ENCODE measurements around the gene OR2A7. TPM values are rescaled to one million over a fixed set of nuclear protein-coding genes. Genes with fewer than 3 reads are reported as not detected.
"Not testable (repeated sequence)": the region's sequence is repeated elsewhere in the genome, so short reads cannot be mapped to it uniquely, and the experiment has no call there.

The OR2A7 gene
- total RNA-seq, 1 donor from 2014 or later, result 4.9 TPM

DNA sequence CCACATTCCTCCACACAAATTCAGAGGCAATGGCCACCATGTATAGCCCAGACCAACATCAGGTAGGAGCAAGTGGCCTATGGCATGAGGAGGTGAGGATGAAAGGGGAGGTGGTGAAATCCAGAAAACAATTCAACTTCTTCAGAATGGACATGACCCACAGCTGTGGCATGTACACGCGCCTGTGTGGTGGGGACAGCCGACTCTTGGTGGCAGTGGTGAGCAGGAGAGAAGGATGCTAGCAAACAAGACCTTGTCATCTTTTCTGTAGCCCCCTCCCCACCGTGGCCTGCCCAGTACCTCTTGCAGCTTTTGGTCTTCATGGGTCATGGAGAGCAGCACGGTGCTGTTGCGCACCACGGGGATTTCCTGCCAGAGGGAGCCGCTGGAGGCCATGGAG lies 17.4 kb upstream of the OR2A7 start:
- H3K4me3 ChIP-seq; H3K27ac ChIP-seq; H3K36me3 ChIP-seq; H3K4me1 ChIP-seq; H3K9me3 ChIP-seq; H3K27me3 ChIP-seq; DNase-seq (ENCODE audit: low spot score in 2 of 2); intact Hi-C loops (cut with DNase I): not testable (repeated sequence)

DNA sequence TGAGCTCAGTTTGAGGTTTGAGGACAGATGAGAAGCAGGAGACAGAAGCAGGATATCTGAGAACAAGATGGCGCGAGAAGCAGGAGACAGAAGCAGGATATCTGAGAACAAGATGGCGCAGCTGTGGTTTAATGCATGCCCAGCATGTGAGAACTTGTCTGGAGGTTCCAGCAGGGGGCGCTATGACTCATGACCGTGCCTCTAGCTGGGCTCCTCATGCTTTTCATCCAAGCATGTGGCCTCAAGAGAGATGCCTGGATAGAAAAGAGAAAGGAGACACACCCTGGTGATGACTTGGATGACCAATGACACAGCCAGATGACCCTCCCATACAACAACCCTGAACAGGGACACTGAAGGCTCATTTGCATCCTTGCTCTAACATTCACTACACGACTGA lies 15.4 kb upstream of the OR2A7 start:
- H3K9me3 ChIP-seq; H3K4me1 ChIP-seq; intact Hi-C loops (cut with DNase I); DNase-seq (ENCODE audit: low spot score in 2 of 2); H3K36me3 ChIP-seq; H3K27ac ChIP-seq; H3K27me3 ChIP-seq; H3K4me3 ChIP-seq: not testable (repeated sequence)

DNA sequence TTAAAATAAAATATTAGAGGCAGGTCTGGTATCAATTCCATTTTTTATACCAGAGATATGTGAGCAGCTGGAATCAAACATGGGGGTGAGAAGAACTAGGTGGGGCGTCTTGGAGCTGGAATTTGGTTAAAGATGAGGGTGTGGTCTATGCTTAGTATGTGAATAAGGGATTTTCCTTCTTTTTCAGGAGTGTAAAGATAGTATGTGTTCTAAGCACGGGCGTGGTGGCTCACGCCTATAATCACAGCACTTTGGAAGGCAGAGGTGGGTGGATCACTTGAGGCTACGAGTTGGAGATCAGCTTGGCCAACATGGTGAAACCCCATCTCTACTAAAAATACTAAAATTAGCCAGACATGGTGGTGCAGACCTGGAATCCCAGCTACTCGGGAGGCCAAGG lies 10.7 kb upstream of the OR2A7 start:
- H3K4me1 ChIP-seq; H3K9me3 ChIP-seq; H3K27ac ChIP-seq; H3K27me3 ChIP-seq; H3K4me3 ChIP-seq; intact Hi-C loops (cut with DNase I); DNase-seq (ENCODE audit: low spot score in 2 of 2); H3K36me3 ChIP-seq: not testable (repeated sequence)

DNA sequence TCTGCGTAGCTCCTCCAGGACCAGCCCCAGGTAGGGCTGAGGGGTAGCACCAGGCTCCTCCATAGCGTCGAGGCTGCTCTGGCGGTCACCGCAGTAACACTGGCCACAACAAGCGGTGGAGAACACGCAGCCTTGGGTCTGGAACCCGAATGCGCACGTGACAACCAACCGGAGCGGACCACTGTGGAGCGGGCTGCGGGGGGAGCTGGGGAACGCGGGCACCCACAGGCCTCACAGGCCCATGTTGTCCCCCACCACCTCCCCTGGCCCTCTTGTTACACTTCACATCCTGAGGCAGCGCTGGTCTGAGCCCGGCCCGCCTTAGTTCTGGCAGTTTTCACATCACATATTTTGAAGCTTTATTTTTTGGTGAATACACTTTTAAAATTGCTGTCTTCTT lies 4.6 kb upstream of the OR2A7 start, which contains the start of gene CTAGE8:
Gene CTAGE8, minus strand, starts transcription at position 101 of the 400 bp plus-strand sequence. Its CDS starts 38 bp downstream, at position 63.
- H3K27ac ChIP-seq; H3K4me3 ChIP-seq; intact Hi-C loops (cut with DNase I): not testable (repeated sequence)

DNA sequence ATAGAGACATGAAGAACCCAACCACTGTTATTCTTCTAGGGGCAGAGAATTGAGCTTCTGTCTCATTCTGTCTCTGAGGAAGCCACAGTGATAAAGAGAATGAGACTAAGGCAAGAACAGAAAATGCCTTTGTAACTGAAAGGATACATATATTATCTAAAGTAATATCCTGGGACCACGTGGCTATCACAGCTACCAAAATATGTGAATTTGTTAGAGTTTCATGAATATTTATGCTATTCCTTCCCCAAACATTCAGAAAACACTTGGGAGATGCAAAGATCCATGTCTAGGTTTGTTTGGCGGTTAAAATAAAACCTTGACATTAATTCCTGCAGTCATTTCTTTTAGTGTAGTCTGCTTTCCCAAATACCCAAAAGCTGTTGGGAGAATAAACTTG lies 2.5 kb downstream of the OR2A7 start:
- H3K9me3 ChIP-seq; H3K27ac ChIP-seq; H3K4me3 ChIP-seq; H3K36me3 ChIP-seq; DNase-seq (ENCODE audit: low spot score in 2 of 2); H3K27me3 ChIP-seq; H3K4me1 ChIP-seq; intact Hi-C loops (cut with DNase I): not testable (repeated sequence)

More for the DNA sequence above, 4.6 kb upstream of the OR2A7 start, which contains the start of gene CTAGE8:
- not testable (repeated sequence) for H3K4me1 ChIP-seq; H3K9me3 ChIP-seq; H3K36me3 ChIP-seq; DNase-seq (ENCODE audit: low spot score in 2 of 2); H3K27me3 ChIP-seq

DNA sequence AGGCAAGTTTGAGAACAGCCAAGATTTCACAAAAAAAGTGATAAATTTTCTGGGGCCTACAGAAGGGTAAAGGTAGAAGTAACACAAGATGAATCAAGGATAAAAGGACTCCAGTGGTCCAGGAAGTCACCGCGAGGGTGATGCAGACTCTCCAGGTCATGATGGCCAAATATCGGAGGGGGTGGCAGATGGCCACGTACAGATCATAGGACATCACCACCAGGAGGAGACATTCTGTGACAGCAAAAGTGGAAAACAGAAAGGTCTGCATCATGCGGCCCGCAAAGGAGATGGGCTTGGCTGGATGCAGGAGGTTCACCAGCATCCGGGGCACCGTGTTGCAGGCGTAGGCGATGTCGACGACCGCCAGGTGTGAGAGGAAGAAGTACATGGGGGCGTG lies 5.5 kb downstream of the OR2A7 start:
- H3K36me3 ChIP-seq; H3K27ac ChIP-seq; H3K4me3 ChIP-seq; H3K27me3 ChIP-seq; H3K9me3 ChIP-seq; H3K4me1 ChIP-seq; intact Hi-C loops (cut with DNase I); DNase-seq (ENCODE audit: low spot score in 2 of 2): not testable (repeated sequence)

DNA sequence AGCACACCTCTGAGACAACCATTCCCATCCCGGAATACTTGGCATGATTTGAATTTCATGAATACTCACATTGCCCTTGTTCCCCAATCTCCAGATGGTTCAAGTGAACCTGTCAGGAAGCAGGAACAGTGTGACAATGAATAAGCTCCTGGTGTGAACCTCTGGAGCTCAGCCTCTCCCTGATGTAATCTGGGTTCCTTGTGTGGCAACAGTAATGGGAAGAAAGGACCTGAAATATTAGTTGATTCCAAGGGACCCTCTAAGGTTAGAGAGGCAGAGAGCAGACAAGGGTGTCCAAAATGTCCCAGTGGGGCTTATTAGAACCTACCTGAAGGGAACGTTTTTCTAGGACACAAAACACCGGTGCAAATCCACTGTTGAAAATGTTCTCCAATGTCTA lies 8.5 kb downstream of the OR2A7 start:
- TF ChIP-seq, protein P1, sequence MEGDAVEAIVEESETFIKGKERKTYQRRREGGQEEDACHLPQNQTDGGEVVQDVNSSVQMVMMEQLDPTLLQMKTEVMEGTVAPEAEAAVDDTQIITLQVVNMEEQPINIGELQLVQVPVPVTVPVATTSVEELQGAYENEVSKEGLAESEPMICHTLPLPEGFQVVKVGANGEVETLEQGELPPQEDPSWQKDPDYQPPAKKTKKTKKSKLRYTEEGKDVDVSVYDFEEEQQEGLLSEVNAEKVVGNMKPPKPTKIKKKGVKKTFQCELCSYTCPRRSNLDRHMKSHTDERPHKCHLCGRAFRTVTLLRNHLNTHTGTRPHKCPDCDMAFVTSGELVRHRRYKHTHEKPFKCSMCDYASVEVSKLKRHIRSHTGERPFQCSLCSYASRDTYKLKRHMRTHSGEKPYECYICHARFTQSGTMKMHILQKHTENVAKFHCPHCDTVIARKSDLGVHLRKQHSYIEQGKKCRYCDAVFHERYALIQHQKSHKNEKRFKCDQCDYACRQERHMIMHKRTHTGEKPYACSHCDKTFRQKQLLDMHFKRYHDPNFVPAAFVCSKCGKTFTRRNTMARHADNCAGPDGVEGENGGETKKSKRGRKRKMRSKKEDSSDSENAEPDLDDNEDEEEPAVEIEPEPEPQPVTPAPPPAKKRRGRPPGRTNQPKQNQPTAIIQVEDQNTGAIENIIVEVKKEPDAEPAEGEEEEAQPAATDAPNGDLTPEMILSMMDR (IDR thresholded peaks at IDR 0.05), result no peak
- intact Hi-C loops (cut with DNase I), result no loop called here

DNA sequence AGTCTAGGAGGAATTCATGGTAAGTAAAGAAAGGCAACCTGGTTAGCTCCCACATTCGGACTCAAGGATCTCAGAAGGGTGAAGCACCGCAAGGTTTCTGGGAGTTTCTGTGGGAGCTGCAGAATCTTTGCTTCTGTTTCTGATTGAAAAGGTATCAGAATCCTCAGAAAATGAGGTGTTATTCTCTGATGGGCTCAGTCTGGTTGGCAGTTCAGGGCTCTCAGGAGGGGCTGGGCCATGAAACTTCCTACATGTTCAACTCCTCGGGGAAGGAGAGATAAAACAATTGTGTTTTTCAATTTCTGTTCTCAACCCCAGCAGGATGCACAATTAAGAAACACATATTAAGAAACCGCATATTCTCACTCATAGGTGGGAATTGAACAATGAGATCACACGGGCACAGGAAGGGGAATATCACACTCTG lies 9.1 kb downstream of the OR2A7 start:
- no peaks in the 10 kb centered on the region for H3K4me1 ChIP-seq
- TF ChIP-seq, protein P1 (IDR thresholded peaks at IDR 0.05), result no peak
- no peaks in the 10 kb centered on the region for H3K27me3 ChIP-seq
- intact Hi-C loops (cut with DNase I), result no loop called here
- no peak overlapping the region for H3K27ac ChIP-seq
- no peaks in the 10 kb centered on the region for H3K36me3 ChIP-seq
- H3K4me3 ChIP-seq, result no peak overlapping the region
- DNase-seq (ENCODE audit: low spot score in 2 of 2), result no peak
- H3K9me3 ChIP-seq, result no peaks in the 10 kb centered on the region

More for the DNA sequence above, 8.5 kb downstream of the OR2A7 start:
- H3K9me3 ChIP-seq, result no peaks in the 10 kb centered on the region
- DNase-seq (ENCODE audit: low spot score in 2 of 2), result no peak
- H3K4me1 ChIP-seq, result no peaks in the 10 kb centered on the region
- no peaks in the 10 kb centered on the region for H3K27me3 ChIP-seq
- H3K4me3 ChIP-seq, result no peak overlapping the region
- H3K36me3 ChIP-seq, result no peaks in the 10 kb centered on the region
- H3K27ac ChIP-seq, result no peak overlapping the region

DNA sequence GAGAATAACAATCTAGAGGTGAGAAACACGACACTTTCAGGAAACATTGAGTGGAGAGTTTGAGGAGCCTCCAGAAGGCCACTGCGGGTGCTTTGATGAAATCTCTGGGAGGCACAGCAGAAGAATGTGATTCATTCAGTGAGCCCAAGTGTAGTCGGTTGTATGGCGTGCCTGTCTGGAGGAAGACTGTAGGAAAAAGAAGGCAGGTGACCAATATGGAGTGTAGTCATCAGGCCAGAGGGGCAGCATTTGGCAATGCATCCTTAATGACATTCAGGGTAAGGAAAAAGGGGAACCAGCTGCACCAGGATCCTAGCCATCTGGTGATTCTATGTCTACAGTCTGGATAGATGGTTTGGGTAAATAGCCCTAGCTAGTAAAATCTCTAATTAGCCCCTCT lies 12.3 kb downstream of the OR2A7 start:
- H3K27ac ChIP-seq; intact Hi-C loops (cut with DNase I); H3K4me3 ChIP-seq; H3K36me3 ChIP-seq; H3K4me1 ChIP-seq; H3K27me3 ChIP-seq; DNase-seq (ENCODE audit: low spot score in 2 of 2); H3K9me3 ChIP-seq: not testable (repeated sequence)

DNA sequence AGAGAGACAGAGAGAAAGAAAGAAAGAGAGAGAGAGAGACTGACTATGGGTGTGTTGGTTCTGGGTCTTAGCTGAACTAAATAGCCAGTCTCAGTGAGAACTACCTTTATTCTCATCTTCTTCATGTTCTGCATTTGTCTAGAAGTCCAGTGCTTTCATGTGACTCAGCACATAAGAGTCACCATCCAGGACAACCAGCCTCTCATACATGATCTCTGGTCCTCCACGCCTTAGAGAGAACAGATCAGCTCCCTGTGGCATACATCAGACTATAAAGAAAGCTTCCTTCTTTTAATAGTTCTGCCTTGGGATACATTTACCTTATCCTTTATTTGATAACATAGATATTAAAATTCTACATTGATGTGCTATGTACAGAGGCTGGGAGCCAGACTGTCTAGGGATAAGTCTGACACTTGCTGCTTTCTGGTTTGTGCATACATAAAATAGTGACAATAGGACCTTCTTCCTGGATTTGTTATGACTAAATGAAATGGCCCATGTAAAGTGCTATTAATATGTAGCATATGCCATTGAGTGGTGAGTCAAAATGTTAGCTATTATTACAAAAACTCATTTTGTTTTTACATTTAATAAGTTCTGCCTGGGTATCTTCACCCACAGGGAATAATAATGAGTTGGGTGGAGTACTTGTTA lies 16.8 kb downstream of the OR2A7 start:
- H3K9me3 ChIP-seq; H3K4me3 ChIP-seq; H3K36me3 ChIP-seq; H3K4me1 ChIP-seq; intact Hi-C loops (cut with DNase I); H3K27ac ChIP-seq; H3K27me3 ChIP-seq; DNase-seq (ENCODE audit: low spot score in 2 of 2): not testable (repeated sequence)

DNA sequence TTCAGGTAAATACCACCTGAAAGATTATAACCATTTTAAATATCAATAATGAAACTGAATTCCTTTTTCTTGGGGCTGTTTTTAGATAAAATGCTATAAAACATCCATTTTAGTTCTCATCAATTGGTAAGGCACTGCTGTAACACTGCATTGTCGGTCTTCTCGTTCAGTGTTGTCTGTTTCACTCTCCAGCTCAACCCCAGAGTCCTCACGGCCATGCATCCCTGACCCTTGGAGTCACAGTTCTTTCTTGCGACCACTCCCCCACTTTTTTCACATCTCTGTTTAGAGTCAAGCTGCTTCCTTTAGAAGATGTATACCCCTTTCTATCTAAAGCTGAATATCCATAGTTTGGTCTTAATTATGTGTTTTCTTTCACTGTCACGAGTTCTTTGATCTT lies 17.6 kb downstream of the OR2A7 start:
- H3K9me3 ChIP-seq; H3K36me3 ChIP-seq; intact Hi-C loops (cut with DNase I); H3K27me3 ChIP-seq; H3K27ac ChIP-seq; H3K4me1 ChIP-seq; H3K4me3 ChIP-seq; DNase-seq (ENCODE audit: low spot score in 2 of 2): not testable (repeated sequence)

DNA sequence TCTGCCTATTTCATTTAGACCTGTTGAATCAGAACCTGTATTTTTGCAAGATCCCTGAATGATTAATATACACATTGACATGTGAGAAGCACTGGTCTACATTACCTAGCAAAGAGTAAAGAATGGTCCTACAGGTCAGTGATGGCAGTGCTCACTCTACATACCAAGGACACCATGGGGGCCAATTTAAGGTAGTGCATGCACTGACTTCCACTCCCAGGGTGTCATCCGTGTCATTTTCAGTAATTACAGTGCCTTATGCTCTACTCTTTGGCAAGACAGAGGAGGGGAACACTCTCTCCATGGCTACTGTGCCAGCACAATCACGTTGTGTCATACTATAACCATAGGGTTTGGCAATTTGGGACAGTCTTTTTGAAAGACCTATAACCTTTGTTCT lies 19.2 kb downstream of the OR2A7 start:
- H3K27me3 ChIP-seq; H3K27ac ChIP-seq; H3K4me3 ChIP-seq; H3K9me3 ChIP-seq; H3K4me1 ChIP-seq; DNase-seq (ENCODE audit: low spot score in 2 of 2); intact Hi-C loops (cut with DNase I); H3K36me3 ChIP-seq: not testable (repeated sequence)

DNA sequence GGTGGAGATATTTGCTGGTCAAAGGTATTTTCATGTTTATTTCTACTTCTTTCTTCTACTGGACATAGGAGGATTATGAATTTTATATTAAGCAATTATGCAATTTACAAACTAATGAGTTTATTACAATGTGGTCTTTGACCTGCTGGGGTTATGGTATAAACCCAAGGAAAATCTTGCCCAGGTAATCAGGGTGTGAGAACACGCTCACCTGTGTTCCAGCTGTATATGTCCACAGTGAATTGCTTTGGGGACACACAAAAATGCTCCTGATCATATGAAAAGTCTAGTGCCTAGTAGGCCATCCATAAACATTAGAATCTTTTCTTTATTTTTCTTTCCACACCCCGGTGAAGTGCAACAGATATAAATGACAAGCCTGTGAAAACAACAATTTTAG lies 25.2 kb downstream of the OR2A7 start, which contains the start of gene OR2A42:
Gene OR2A42, minus strand, starts transcription at position 241 of the 400 bp plus-strand sequence. CDS start 6,762 bp downstream, outside the sequence.
- H3K27me3 ChIP-seq; H3K9me3 ChIP-seq; H3K4me3 ChIP-seq; DNase-seq (ENCODE audit: low spot score in 2 of 2); H3K4me1 ChIP-seq; intact Hi-C loops (cut with DNase I); H3K27ac ChIP-seq; H3K36me3 ChIP-seq: not testable (repeated sequence)

Measured in ascending aorta (tissue), 2 donors.